Retina (tissue), 1 donor: Measurements from ENCODE around the gene TMEM259.

Experiments used
- DNase-seq: peaks from one replicate; pipeline ENCODE4 v3.0.0-alpha.2; 2016

TMEM259 gene

DNA sequence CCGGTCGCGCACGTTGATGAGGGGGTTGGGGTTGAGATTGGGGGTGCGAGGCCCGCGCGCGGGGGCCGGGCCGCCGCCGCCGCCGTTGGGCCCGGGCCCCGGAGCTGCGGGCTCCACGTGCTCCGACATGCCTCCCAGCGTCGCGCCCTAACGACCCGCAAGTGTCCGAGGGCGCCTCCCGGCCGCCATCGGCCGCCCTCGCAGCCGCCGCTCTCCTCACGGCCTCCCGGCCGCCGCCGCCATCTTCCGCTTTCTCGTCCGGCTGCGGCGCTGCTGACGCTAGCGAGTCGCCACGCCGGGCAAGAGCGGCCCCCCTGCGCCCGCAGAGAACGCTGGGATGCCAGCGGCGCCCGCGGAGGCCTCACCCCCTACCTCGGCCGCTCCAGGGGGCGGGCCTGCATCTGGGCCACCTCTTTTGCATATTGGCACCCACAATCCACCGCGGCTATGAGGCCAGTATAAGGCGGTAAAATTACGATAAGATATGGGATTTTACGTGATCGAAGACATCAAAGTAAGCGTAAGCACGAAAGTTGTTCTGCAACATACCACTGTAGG lies at the start of gene TMEM259:
TSS of gene TMEM259 (minus strand) at position 256 of the 558 bp plus-strand sequence. CDS start at position 129, 127 bp downstream.
- peak; percentile 98 for DNase-seq

DNA sequence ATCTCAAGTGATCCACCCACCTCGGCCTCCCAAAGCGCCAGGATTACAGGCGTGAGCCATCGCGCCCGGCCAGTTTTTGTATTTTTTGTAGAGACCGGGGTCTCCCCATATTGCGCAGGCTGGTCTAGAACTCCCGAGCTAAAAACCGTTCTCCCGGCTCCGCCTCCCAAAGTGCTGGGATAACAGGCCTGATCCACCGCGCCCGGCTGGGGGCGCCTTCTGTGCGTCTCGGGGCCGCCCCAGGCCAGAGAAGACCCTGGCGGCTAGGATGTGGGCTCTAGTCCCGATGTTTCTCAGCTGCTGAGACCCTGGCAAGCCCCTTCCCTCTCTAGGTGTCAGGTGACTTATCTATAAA lies 49.6 kb upstream of the TMEM259 start:
- DNase-seq: no peak

DNA sequence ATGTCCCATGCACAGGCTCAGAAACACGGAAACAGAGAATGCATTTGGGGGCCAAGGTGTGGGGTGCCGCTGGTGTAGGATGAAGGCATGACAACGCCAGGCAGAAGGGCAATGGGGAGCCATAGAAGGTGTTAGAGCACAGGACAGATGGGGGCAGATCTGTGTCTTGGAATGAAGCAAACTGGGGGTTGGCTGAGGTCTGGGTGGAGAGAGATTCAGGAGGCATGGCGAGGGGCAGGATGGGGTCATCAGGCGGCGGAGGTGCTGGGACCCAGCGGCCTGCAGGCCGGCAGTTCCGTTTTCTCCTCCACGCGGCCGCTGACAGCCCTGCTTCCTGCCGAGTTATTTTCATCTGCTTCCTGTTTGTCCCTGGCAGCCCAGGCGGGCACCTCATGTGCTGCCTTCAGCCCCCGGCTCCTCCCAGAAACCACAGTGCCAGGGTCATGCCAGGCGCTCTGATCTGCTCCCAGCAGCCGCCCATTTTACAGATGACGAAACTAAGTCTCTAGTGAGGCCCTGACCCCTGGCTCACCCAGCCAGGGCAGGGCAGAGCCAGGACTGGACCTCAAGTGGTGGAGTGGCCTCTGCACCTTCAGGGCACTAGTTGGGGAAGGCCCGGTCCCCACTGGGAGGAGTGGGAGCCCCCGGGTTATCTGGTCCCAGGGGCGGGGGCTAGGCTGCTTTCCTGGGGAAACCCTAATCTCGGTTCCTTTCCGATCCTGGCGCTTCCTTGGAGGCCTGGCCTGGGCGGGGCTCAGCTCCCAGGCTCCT lies 48.3 kb upstream of the TMEM259 start:
- no peak for DNase-seq

DNA sequence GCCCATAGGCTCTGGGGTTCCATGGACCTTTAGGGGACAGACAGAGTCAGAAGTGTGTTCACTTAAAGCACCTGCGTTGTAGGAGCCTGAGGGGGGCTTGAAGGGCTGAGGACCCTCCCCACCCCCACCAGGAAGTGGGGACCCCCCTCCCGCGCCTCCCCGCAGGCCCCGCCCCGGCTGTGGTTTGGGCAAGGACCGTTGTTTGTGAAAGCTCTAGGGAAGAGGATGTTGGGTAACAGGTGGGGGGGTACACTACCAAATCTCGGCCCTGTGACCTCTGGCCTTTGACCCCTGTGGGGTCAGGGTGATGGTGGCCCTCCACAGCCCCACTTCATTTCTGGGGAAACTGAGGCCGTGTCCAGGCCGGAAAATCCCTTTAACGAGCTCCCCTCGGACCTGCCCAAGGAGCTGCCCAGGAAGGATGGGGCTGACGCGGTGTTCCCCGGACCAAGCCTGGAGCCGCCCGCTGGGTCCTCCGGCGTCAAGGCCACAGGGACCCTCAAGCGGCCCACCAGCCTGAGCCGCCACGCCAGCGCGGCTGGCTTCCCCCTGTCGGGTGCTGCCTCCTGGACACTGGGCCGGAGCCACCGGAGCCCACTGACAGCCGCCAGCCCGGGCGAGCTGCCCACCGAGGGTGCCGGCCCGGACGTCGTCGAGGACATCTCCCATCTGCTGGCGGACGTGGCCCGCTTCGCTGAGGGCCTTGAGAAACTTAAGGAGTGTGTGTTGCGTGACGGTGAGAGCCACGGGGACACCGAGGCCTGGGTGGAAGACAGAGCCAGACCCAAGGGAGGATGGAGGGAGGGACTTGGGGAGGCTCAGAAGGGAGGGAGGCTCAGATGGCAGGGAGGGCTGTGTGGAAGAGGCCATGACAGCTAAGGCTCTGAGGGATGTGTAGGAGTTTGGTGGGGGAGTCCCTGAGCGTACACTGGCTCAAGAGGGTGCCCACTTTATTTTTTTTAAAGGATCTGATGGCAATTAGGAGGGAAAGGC lies 47.4 kb upstream of the TMEM259 start:
- no peak for DNase-seq

DNA sequence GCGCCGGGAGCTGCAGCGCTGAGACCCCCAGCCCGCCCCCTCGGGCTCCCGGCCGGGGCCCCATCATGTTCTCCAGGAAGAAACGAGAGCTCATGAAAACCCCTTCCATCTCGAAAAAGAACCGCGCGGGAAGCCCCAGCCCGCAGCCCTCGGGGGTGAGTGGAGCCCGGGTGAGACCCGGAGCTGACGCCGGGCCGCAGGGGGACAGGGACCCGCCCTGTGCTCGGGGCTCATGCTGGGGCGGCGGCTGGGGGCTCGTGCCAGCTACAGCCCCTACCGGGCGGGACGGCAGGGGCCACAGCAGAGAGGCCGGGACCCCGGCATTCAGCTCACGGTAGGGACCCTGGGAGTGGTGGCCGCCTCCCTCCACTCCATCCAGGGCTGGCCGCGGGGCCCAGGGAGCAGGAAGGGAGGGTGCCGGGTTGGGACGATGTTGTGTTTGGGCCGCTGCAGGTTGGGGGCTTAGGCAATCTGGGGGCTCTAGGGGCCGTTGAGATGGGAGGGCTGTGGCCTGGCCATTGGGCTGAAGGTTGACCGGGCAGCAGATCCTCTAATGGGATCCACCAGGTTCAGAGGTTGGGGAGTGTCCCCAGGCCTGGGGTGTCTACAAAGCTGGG lies 46.5 kb upstream of the TMEM259 start:
- no peak for DNase-seq

DNA sequence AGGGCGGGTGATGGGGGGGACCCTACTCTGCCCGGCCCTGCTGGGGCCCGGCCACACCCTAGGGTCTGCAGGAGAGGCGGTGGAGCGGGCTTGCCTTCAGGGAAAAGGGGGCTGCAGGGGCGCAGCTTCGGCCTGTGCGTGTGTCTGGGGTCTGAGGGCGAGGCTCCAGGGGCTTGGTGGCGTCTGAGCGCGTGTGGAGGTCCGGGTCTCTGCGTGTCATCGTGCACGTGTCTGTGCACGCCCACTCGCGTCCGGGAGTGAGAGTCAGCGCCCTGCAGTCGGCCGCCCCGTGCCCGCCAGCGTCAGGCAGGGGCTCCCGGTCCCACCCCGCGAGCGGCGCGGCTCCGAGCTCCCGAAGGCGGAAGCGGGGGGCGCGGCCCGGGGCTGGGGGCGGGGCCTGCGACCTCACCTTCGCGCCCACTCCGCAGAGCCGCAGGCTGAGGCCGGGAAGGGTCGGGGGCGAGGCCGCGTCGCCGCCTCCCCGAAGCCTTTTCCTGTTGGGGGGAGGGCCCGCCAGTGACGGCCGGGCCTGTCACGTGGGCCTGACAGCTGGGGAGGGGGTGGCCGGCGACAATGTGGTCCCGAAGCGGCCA lies 45.9 kb upstream of the TMEM259 start, which contains the start of gene ARHGAP45:
TSS of gene ARHGAP45 (plus strand) at position 420 of the 593 bp plus-strand sequence. CDS start 239 bp downstream, outside the sequence.
- no peak for DNase-seq

DNA sequence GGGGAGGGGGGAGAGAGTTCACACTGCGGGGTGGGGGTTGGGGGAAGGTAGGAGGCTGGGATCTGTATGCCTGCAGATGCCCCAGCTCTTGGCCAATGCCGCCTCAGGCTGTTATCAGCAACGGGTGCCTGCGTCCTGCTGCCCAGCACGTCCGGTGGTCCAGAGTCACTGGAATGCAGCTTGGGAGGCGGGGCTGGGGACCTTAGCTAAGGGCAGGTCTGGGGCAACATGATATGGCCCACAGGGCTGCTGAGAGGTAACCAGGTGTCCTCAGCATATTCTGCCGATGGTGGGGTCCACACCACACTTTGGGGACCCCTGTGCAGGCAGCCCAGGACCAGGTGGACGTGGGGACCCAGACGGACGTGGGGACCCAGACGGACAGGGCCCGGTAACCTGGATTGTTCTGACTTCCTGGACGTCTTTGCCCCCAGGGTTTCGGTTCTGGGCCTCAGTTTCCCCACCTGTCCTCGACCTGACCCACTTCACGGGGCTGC lies 45.4 kb upstream of the TMEM259 start:
- DNase-seq: no peak

DNA sequence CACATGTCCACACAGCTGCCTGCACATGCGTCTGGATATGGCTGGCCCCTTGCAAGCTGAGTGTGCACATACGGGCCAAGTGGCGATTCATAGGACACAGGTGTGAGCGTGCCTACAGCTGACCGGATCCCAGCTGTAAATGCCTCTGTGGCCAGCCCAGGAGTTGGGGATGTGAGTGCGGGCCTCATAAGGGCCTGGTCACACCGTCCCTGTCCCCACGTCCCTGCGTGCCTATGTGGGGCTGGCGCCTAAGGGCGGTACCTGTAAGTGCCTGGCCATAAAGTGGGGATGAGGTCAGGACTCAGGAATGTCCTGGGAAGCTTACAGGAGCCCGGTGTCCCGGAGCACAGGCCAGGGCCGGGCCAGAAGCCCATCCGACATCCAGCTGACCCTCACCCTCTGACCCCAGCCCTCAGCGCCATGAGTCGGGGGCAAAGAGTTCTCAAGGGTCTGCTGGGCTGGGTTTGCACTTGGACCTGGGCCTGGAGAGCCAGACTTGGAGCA lies 44.7 kb upstream of the TMEM259 start:
- DNase-seq: no peak

DNA sequence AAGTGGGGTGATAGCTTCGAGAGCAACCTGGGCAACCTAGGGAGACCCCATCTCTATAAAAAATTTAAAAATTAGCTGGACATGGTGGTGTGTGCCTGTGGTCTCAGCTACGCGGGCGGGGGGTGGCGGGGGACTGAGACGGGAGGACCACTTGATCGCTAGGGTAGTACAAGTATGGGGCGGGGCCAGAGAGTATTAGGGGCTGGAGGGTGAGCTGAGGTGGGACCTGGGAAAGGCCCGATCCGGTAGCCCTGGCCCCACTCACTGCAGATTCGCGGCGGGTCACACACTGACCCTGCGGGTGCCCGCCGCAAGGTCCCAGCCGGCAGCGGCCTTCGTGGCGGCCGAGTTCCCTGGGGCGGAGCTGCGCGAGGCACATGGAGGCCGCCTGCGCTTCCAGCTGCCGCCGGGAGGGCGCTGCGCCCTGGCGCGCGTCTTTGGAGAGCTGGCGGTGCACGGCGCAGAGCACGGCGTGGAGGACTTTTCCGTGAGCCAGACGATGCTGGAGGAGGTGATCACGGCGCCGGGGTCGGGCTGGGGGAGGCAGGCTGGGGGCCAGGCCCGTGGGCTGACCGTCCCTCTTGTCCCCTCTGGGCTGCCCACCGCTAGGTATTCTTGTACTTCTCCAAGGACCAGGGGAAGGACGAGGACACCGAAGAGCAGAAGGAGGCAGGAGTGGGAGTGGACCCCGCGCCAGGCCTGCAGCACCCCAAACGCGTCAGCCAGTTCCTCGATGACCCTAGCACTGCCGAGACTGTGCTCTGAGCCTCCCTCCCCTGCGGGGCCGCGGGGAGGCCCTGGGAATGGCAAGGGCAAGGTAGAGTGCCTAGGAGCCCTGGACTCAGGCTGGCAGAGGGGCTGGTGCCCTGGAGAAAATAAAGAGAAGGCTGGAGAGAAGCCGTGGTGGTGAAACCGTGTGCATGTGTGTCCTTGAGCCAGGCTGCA lies 44.0 kb upstream of the TMEM259 start:
- peak; percentile 82 for DNase-seq

DNA sequence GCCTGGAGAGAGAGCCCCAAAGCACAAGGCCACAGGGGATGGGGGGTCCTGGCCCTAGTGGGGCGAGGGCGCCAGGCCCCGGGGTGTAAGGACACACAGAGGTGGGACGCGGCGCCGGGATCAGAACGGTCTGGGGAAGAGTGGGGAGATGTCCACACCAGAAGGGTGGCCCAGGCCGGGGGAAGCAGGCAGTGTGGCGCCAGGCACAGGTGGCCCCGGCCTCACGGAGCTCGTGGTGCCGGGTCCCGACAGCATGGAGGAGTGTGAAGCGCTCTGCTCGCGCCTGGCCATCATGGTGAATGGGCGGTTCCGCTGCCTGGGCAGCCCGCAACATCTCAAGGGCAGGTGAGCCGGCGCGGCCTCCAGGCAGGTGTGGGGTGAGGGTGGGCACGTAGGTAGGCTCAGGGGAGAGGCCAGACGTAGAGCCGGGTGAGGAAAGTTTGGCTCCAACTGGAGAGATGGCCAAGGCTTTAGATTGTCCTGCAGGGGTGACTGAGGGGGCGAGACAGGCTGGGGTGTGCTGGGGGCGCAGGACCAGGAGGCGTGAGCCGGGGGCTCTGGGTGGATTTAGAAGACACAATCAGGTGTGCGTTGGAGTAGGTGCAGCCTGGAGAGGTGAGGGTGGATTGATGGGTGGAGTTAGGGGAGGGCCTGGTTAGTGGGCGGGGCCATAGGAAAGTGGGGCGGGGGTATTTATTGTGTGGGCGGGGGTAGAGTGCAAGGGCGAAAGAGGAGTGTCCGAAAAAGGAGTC lies 43.2 kb upstream of the TMEM259 start:
- DNase-seq: no peak

DNA sequence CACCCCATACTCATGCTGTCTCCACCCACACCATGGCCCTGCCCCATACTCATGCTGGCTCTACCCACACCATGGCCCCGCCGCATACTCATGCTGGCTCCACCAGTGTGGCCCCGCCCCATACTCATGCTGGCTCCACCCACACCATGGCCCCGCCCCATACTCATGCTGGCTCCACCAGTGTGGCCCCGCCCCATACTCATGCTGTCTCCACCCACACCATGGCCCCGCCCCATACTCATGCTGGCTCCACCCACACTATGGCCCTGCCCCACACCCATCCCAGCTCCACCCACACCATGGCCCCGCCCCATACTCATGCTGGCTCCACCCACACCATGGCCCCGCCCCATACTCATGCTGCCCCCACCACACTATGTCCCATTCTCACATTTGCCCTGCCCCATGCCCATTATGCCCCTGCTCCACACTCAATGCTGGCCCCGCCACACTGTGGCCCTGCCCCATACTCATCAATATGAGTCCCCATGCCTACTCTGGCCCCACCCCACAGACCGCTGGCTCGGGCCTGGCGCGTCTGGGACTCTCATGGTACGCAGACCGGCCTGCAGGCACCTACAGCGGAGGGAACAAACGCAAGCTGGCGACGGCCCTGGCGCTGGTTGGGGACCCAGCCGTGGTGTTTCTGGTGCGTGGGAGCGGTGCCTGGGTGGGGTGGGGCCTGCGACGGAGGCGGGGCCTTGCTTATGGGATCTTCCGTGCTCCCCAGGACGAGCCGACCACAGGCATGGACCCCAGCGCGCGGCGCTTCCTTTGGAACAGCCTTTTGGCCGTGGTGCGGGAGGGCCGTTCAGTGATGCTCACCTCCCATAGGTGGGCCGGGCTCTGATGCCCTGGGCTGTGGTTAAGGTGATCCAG lies 42.3 kb upstream of the TMEM259 start:
- DNase-seq: no peak

DNA sequence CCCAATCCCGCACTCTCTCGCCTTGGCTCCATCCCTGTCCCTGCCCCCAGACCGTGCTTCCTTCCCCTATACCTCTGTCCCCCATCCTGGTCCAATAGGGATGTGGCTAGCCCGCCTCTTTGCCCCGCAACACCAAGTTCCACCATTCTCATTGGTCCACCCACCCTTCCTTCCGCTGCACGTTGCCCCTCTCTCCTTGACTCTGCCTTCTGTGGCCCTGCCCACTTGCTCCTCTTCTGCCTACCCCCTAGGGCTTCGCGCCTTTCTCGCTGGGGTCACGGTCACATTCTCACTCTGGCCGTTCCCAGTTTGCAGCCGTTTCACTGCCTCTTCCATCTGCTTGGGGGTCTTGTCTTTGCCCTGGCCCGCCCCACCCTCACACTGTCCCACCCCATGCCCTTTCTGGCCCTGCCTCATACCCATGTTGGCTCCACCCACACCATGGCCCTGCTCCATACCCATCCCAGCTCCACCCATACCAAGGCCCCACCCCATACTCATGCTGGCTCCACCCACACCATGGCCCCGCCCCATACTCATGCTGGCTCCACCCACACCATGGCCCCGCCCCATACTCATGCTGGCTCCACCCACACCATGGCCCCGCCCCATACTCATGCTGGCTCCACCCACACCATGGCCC lies 41.6 kb upstream of the TMEM259 start:
- no peak for DNase-seq

DNA sequence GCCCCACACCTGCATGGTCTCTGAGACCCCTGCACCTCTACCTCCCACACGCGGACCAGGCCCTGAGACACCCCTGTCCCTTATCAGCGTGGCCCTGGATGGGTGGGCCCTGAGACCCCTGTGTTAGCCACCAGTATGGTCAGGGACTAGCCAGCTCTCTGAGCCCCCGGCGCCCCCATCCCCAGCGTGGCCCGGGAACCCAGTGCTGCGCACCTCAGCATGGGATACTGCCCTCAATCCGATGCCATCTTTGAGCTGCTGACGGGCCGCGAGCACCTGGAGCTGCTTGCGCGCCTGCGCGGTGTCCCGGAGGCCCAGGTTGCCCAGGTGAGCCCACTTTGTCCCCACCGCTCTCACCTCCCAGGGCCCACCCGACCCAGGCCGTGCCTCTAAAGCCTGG lies 41.1 kb upstream of the TMEM259 start:
- no peak for DNase-seq

DNA sequence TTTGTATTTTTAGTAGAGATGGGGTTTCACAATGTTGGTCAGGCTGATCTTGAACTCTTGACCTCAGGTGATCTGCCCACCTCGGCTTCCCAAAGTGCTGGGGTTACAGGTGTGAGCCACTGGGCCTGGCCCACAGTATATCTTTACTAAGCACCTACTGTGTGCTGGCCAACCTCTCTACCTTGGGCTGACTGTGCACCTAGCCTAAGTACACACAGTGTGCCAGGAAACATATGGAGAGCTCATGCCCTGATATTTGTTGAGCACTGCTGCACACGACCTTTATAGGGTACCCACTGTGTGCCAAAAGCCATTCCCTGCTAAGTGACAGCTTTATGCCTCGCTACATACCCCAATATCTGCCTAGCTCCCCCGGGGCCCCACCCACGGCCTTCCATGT lies 39.8 kb upstream of the TMEM259 start:
- DNase-seq: no peak

DNA sequence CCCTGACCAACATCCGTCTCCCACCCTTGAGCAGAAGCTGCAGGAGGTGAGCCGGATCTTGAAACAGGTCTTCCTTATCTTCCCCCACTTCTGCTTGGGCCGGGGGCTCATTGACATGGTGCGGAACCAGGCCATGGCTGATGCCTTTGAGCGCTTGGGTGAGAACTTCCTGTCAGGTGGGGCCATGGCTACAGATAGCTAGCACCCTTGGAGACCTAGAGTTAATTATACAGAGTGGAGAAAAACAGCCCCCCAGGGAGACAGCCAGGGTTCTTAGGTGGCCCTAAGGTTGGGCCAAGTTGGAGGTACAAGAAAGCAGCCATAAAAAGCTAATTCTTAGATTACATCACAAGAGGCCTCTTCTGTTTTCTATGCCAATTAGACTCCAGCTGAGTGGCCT lies 37.2 kb upstream of the TMEM259 start:
- no peak for DNase-seq

DNA sequence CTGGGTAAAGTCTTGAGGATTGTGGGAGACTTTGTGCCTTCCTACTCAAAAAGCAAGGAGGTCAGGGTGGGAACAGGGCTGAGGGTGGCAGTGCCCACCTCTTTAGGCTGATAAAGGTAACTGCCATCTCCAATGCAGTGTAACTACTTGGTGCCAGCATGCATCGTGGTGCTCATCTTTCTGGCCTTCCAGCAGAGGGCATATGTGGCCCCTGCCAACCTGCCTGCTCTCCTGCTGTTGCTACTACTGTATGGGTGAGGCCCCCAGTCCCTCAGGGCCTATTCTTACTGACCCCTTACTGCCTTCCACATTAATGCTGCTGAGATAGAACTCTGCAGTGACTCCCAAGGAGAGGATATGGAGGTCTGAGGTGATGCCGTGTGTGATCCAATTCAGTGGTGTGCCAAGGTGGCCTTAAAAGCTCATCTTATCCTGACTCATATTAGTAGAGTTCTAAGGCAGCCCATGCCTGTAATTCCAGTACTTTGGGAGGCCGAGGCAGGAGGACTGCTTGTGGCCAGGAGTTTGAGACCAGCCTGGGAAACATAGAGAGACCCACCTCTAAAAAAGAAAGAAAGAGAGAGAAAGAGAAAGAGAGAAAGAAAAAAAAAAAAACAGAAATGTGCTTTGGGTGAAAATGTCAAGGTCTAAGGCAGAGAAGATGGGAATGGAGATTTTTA lies 36.4 kb upstream of the TMEM259 start:
- DNase-seq: peak; percentile 59

DNA sequence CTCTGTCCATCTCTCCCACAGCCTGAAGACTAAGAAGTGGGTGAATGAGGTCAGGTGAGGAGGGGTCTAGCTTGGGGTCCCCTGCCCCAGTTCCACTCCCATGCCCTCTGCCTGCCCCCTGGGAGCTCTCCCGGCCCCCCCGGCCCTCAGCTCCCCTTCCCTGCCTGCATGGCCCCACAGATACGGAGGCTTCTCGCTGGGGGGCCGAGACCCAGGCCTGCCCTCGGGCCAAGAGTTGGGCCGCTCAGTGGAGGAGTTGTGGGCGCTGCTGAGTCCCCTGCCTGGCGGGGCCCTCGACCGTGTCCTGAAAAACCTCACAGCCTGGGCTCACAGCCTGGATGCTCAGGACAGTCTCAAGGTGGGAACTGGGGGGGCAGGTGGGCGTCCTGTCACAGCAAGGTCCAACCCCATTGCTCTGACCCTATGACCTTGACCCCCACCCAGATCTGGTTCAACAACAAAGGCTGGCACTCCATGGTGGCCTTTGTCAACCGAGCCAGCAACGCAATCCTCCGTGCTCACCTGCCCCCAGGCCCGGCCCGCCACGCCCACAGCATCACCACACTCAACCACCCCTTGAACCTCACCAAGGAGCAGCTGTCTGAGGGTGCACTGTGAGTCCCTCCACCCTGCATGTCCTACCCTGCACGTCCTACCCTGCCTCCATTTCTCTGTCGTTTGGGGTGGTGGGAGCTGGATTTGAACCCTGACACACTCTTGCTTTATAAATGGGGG lies 35.1 kb upstream of the TMEM259 start:
- no peak for DNase-seq
